ENCODE measurements around the gene PITX2.

PITX2 gene

DNA sequence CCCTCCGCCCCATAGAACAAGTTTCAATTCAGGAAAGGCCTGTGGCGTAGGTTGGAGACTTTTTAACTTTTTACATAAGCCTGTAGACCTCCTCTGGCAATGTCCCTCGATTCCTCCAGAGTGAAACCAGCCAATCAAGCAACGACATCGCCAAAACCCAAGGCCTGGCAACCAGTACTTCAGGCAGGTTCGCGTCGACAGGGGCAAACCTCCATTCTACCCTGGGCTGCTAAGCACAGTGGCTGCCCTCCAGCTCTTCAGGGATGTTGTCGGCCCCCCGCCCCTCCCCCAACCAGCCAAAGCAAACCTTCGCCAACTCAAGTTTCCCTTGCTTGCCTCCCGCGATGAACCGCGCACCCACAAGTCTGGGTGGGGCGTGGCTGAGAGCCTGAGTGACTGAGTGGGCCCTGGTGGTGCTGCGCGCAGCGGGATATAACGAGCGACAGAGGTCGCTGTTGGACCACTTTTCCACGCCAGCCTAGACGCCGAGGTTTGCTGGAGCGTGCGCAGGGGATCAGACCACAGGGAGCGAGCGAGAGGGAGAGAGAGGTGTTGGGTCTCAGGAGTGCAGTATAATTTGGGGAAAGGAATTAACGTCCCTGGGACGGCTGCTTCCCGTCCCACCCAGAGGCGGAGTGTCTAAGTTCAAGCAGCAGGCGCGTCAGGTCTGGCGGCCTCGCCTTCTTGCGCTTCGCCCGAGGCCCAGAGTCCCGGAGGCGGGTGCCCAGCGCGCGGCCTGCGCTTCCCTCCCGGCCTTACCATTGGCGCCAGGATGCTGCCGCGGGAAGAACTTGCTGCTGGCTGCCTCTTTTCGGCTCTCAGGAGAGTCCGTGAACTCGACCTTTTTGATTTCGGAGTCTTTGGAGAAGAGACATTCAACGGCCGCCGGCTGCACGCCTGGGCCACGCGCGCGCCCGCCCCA, 9.0 kb upstream of the PITX2 start:
- peaks cover 97% of the 10 kb centered on the region for H3K27me3 Mint-ChIP-seq (ENCODE audit: low read depth)
- peaks cover 48% of the 10 kb centered on the region for H3K4me1 Mint-ChIP-seq
- peak overlapping the region; percentile 85 to 87 (median 86) for H3K4me3 Mint-ChIP-seq
- peak overlapping the region; percentile 48 to 88 (median 81) for H3K27ac Mint-ChIP-seq
- peaks cover 9% of the 10 kb centered on the region for H3K36me3 Mint-ChIP-seq (ENCODE audit: low read depth)
- no peaks in the 10 kb centered on the region for H3K9me3 Mint-ChIP-seq
- TF ChIP-seq CTCF (IDR thresholded peaks at IDR 0.05; ENCODE audit: unreplicated experiment in 3 of 3), result peak; percentile 91 to 97 (median 96)

DNA sequence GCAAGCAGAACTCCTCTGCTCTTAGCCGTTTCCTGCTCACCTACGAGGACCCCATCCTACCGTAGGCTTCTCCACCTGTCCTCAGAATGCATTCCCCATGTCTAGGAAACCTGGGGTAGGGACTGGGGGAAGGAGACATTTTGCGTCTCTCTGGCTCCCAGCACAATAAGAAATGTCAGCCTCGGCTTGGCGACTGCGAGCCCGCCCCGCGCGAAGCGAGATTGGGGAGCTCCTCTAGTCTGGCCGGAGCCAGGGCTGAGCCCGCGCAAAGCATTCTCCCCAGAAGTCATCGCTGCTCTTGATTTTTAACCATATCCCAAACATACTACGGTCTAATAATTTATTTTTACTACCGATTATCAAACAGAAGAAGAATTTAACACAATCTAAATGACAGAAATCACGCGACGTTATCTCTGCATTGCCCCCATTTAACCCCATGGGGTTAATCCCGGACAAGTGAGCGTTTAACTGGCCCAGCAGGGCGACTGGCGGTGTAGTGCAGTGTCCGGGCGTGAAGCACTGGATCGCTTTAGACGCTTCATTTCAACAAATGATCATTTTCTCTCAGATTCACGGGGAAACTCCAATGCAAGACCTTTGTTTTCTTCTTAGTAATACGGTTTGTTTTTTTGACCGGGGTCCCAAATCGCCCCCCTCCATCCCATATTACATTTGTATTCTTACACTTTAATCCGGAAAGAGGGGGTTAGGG, 8.0 kb upstream of the PITX2 start:
- no peaks in the 10 kb centered on the region for H3K9me3 Mint-ChIP-seq
- no peak for TF ChIP-seq CTCF (IDR thresholded peaks at IDR 0.05; ENCODE audit: unreplicated experiment in 3 of 3)
- peaks cover 98% of the 10 kb centered on the region for H3K27me3 Mint-ChIP-seq (ENCODE audit: low read depth)
- peaks cover 54% of the 10 kb centered on the region for H3K4me1 Mint-ChIP-seq
- peak overlapping the region; percentile 85 to 87 (median 86) for H3K4me3 Mint-ChIP-seq
- H3K27ac Mint-ChIP-seq, result peak overlapping the region; percentile 30 to 88 (median 55)
- peaks cover 9% of the 10 kb centered on the region for H3K36me3 Mint-ChIP-seq (ENCODE audit: low read depth)

- H3K27ac Mint-ChIP-seq, result peak overlapping the region; percentile 55 to 88 (median 61)
- peaks cover 9% of the 10 kb centered on the region for H3K36me3 Mint-ChIP-seq (ENCODE audit: low read depth)
- H3K9me3 Mint-ChIP-seq, result no peaks in the 10 kb centered on the region
- H3K4me3 Mint-ChIP-seq, result peak overlapping the region; percentile 85 to 87 (median 86)
- H3K4me1 Mint-ChIP-seq, result peaks cover 62% of the 10 kb centered on the region
- TF ChIP-seq CTCF (IDR thresholded peaks at IDR 0.05; ENCODE audit: unreplicated experiment in 3 of 3), result no peak
- H3K27me3 Mint-ChIP-seq (ENCODE audit: low read depth), result peaks cover 99% of the 10 kb centered on the region
Observed at GRCh38 chr4:110629780-110630687, 7.2 kb upstream of the PITX2 start.

DNA sequence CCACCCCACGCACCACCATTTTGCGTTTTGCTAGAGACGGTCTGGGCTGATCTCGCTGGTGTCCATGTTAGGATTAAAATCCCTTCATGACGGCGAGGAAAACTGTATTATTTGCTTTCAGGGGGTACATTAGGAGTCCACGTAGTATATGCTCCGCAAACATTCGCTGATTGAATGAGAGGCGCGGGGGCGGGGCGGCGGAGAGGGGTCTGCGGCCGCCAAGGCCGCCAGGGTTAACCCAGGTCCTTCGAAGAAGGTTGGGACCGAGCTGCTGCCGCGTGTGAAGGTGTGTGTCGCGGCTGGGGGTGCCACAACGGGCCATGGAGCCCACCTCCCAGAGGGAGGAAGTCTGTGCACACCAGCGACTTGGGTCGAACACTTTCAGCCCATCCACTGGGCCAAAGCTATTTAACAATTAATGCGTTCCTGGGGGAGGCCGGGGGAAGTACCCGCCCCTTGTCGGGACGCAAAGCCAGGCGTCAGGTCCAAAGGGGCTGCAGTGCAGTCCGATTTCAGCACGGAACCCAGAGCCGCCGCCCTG, 6.4 kb upstream of the PITX2 start:
- Mint-ChIP-seq H3K9me3 (no peaks in the 10 kb centered on the region), H3K27ac (peak overlapping the region; percentile 33 to 88 (median 86)), H3K4me3 (peak overlapping the region; percentile 85 to 87 (median 86)), H3K4me1 (peaks cover 69% of the 10 kb centered on the region), H3K27me3 (ENCODE audit: low read depth) (peaks cover 99% of the 10 kb centered on the region), H3K36me3 (ENCODE audit: low read depth) (peaks cover 9% of the 10 kb centered on the region)
- no peak for TF ChIP-seq CTCF (IDR thresholded peaks at IDR 0.05; ENCODE audit: unreplicated experiment in 3 of 3)

- H3K36me3 Mint-ChIP-seq (ENCODE audit: low read depth), result peaks cover 9% of the 10 kb centered on the region
- peaks cover 74% of the 10 kb centered on the region for H3K4me1 Mint-ChIP-seq
- H3K4me3 Mint-ChIP-seq, result peak overlapping the region; percentile 85 to 87 (median 86)
- peaks cover 99% of the 10 kb centered on the region for H3K27me3 Mint-ChIP-seq (ENCODE audit: low read depth)
- no peak for TF ChIP-seq CTCF (IDR thresholded peaks at IDR 0.05; ENCODE audit: unreplicated experiment in 3 of 3)
- H3K27ac Mint-ChIP-seq, result peak overlapping the region; percentile 33 to 88 (median 86)
- no peaks in the 10 kb centered on the region for H3K9me3 Mint-ChIP-seq
Observed at GRCh38 chr4:110628663-110629213, 5.9 kb upstream of the PITX2 start.

All from nephron (organoid).